Measurements from ENCODE around the gene LMNTD2.

The LMNTD2 gene

GRCh38 chr11:568306-569157, 8.0 kb upstream of the LMNTD2 start:
- peak; percentile 88 to 95 for DNase-seq (ENCODE audit: low read depth in 2 of 2)

- DNase-seq (ENCODE audit: low read depth in 2 of 2) = no peak
These were observed 7.2 kb upstream of the LMNTD2 start for GRCh38 chr11:567629-568292.

GRCh38 chr11:567011-567628, 6.6 kb upstream of the LMNTD2 start:
- DNase-seq (ENCODE audit: low read depth in 2 of 2) = no peak

- DNase-seq (ENCODE audit: low read depth in 2 of 2) = no peak
These were observed 5.5 kb upstream of the LMNTD2 start for GRCh38 chr11:565921-566509.

GRCh38 chr11:563812-564578, 3.5 kb upstream of the LMNTD2 start:
- no peak for DNase-seq (ENCODE audit: low read depth in 2 of 2)

- no peak for DNase-seq (ENCODE audit: low read depth in 2 of 2)
These were observed 2.7 kb upstream of the LMNTD2 start for GRCh38 chr11:563066-563811.

- DNase-seq (ENCODE audit: low read depth in 2 of 2) = no peak
These were observed 1.6 kb upstream of the LMNTD2 start for GRCh38 chr11:562046-562645.

- DNase-seq (ENCODE audit: low read depth in 2 of 2) = no peak
These were observed 838 bp upstream of the LMNTD2 start for GRCh38 chr11:561148-562003.

GRCh38 chr11:559712-560304, 730 bp downstream of the LMNTD2 start:
- no peak for DNase-seq (ENCODE audit: low read depth in 2 of 2)

- DNase-seq (ENCODE audit: low read depth in 2 of 2) = no peak
These were observed 1.4 kb downstream of the LMNTD2 start for GRCh38 chr11:559020-559620.

- no peak for DNase-seq (ENCODE audit: low read depth in 2 of 2)
These were observed 2.0 kb downstream of the LMNTD2 start for GRCh38 chr11:558503-558902.

GRCh38 chr11:557328-558132, 3.0 kb downstream of the LMNTD2 start:
- no peak for DNase-seq (ENCODE audit: low read depth in 2 of 2)

- DNase-seq (ENCODE audit: low read depth in 2 of 2) = no peak
These were observed 3.8 kb downstream of the LMNTD2 start for GRCh38 chr11:556662-557256.

- DNase-seq (ENCODE audit: low read depth in 2 of 2) = no peak
These were observed 4.5 kb downstream of the LMNTD2 start for GRCh38 chr11:555780-556661.

- DNase-seq (ENCODE audit: low read depth in 2 of 2) = no peak
These were observed 5.2 kb downstream of the LMNTD2 start for GRCh38 chr11:555227-555779.
